GM06990 (cell line): ENCODE measurements around the gene BLTP2.

ENCODE experiments used
- DNase-seq: peaks from one replicate; pipeline ENCODE4 v3.0.0-alpha.2; 2011; ENCODE audit not compliant: insufficient read length; ENCODE audit errors: extremely low read depth
- H3K27me3 ChIP-seq: replicated peaks from 2 replicates; pipeline ENCODE4 v1.6.0; 2011; ENCODE audit warnings: low read length; ENCODE audit not compliant: control insufficient read depth, insufficient read depth
- H3K36me3 ChIP-seq: 2 replicates; pipeline ENCODE4 v1.5.1; 2011; ENCODE audit warnings: low read length; ENCODE audit not compliant: control insufficient read depth, insufficient read depth
- H3K4me3 ChIP-seq: replicated peaks from 2 replicates; pipeline ENCODE4 v1.5.1; 2011; ENCODE audit warnings: low read depth, mild to moderate bottlenecking, control low read depth, low read length
- TF ChIP-seq, protein P1 (sequence below): IDR thresholded peaks from 2 replicates; pipeline ENCODE4 v1.5.1; 2011; ENCODE audit warnings: low read length, control low read depth, mild to moderate bottlenecking, inconsistent platforms; ENCODE audit not compliant: insufficient read depth, poor library complexity, severe bottlenecking

The BLTP2 gene

DNA sequence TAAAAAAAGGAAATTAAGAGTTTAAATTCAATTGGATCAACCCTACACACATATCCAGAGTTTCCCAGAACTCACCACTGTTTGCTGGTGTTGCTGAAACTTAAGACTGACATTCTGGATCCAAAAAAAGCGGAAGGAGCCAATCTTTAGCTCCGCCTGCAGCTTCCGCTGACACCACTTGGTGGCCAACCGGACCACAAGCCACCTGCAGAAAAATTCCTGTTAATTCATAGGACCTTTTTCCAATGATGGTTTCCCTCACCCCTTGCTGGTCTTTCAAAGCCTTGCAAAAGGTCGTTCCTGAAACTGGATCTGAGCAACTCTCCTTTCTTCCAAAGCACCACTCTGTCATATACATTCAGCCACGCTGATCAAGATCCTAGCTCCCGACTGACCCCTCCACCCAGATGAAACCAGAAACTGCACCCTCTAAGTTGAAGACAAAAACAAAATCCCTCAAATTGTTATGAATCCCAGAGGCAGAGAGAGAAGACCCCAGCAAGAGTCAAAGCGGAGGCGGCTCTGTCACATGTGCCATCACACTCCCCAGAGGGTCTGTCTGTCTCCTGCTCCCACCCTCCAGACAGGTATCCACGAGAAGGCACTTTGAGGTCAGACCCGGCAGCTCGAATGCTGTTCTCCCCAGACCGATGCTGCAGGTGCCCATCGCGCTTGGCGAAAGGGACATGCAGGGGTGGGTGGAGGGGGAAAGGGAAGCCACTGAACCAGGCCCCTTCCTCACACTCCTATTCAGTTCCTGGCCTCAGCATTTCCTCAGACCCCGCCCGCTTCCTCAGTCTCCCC lies 773 bp downstream of the BLTP2 start:
- H3K27me3 ChIP-seq: no peaks in the 10 kb centered on the region
- TF ChIP-seq, protein P1, sequence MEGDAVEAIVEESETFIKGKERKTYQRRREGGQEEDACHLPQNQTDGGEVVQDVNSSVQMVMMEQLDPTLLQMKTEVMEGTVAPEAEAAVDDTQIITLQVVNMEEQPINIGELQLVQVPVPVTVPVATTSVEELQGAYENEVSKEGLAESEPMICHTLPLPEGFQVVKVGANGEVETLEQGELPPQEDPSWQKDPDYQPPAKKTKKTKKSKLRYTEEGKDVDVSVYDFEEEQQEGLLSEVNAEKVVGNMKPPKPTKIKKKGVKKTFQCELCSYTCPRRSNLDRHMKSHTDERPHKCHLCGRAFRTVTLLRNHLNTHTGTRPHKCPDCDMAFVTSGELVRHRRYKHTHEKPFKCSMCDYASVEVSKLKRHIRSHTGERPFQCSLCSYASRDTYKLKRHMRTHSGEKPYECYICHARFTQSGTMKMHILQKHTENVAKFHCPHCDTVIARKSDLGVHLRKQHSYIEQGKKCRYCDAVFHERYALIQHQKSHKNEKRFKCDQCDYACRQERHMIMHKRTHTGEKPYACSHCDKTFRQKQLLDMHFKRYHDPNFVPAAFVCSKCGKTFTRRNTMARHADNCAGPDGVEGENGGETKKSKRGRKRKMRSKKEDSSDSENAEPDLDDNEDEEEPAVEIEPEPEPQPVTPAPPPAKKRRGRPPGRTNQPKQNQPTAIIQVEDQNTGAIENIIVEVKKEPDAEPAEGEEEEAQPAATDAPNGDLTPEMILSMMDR: peak; percentile 42
- peak; percentile 42 for DNase-seq
- peaks cover 27% of the 10 kb centered on the region for H3K36me3 ChIP-seq
- peak overlapping the region; percentile 100 for H3K4me3 ChIP-seq

- DNase-seq: no peak
- H3K36me3 ChIP-seq: peaks cover 42% of the 10 kb centered on the region
- H3K4me3 ChIP-seq: no peak overlapping the region
- H3K27me3 ChIP-seq: no peaks in the 10 kb centered on the region
- TF ChIP-seq, protein P1: no peak
These were observed 3.4 kb downstream of the BLTP2 start for GRCh38 chr17:28641579-28641978.

GRCh38 chr17:28635506-28635905 lies 9.5 kb downstream of the BLTP2 start:
- no peaks in the 10 kb centered on the region for H3K27me3 ChIP-seq
- TF ChIP-seq, protein P1: no peak
- DNase-seq: no peak
- no peak overlapping the region for H3K4me3 ChIP-seq
- H3K36me3 ChIP-seq: peaks cover 53% of the 10 kb centered on the region

- H3K36me3 ChIP-seq: peaks cover 46% of the 10 kb centered on the region
These were observed 10.6 kb downstream of the BLTP2 start for GRCh38 chr17:28634206-28634865.

GRCh38 chr17:28626818-28627217 lies 18.1 kb downstream of the BLTP2 start:
- Histone ChIP-seq H3K27me3 (no peaks in the 10 kb centered on the region), H3K4me3 (no peak overlapping the region), H3K36me3 (peaks cover 28% of the 10 kb centered on the region)
- TF ChIP-seq, protein P1: no peak
- no peak for DNase-seq

More at GRCh38 chr17:28634206-28634865, 10.6 kb downstream of the BLTP2 start:
- DNase-seq: no peak
- H3K4me3 ChIP-seq: no peak overlapping the region
- H3K27me3 ChIP-seq: no peaks in the 10 kb centered on the region
- TF ChIP-seq, protein P1: no peak
